Peyer's patch (tissue), 4 donors: ENCODE results near the gene B3GNT3.

Source experiments
- POLR2A ChIP-seq, 2 donors: fragments of 450-650 bp; IDR thresholded peaks; one replicate each; pipeline ENCODE4 v1.5.1; 2017; ENCODE audit warnings: antibody characterized with exemption in 2 of 2, mild to moderate bottlenecking in 2 of 2, moderate library complexity in 2 of 2
- TF ChIP-seq, protein P1 (sequence below), 6 experiments: fragments of 450-650 bp in 4 of 6; fragments of 200-600 bp in 2 of 6; sonication (generic) in 1 of 6; IDR thresholded peaks; one replicate each; pipeline ENCODE4 v1.5.1; 2017 to 2019; ENCODE audit warnings: antibody characterized with exemption in 6 of 6, mild to moderate bottlenecking in 3 of 6, moderate library complexity in 1 of 6

DNA sequence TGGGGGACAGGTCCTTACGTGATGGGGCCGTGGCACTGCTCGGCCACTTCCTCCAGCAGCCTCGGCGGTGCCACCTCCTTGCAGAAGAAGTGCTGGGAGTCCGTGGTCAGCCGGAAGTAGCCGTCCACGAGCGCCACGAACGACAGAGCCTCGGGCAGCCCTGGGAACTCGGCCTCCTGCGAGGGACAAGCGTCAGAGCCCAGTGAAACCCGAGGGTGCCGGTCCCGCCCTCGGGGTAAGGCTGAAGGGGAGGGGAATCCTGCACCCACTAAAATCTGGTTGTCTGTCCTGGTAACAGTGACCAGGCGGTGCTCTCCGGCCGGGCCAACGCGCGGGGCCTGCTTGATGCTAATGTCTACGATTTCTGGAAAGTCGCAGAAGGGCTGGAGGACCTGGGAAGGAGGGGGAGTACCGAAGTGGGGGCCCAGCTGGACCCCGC, 46.5 kb downstream of the B3GNT3 start:
- TF ChIP-seq, protein P1, sequence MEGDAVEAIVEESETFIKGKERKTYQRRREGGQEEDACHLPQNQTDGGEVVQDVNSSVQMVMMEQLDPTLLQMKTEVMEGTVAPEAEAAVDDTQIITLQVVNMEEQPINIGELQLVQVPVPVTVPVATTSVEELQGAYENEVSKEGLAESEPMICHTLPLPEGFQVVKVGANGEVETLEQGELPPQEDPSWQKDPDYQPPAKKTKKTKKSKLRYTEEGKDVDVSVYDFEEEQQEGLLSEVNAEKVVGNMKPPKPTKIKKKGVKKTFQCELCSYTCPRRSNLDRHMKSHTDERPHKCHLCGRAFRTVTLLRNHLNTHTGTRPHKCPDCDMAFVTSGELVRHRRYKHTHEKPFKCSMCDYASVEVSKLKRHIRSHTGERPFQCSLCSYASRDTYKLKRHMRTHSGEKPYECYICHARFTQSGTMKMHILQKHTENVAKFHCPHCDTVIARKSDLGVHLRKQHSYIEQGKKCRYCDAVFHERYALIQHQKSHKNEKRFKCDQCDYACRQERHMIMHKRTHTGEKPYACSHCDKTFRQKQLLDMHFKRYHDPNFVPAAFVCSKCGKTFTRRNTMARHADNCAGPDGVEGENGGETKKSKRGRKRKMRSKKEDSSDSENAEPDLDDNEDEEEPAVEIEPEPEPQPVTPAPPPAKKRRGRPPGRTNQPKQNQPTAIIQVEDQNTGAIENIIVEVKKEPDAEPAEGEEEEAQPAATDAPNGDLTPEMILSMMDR (IDR thresholded peaks at IDR 0.05), result no peak
- no peak for TF ChIP-seq POLR2A (IDR thresholded peaks at IDR 0.05)
